Gastroesophageal sphincter (tissue), 2 donors: ENCODE measurements around the gene SLC51B.

Experiments used
- EP300 ChIP-seq: sonication (generic); formaldehyde crosslinking; IDR thresholded peaks from one replicate; pipeline ENCODE4 v1.6.1; 2017; ENCODE audit warnings: antibody characterized with exemption, mild to moderate bottlenecking
- POLR2AphosphoS5 ChIP-seq: sonication (generic); formaldehyde crosslinking; IDR thresholded peaks from one replicate; pipeline ENCODE4 v1.6.1; 2017; ENCODE audit warnings: antibody characterized with exemption

- TF ChIP-seq POLR2AphosphoS5 (no peak), EP300 (no peak)
Measured at GRCh38 chr15:65094294-65094995, 49.3 kb downstream of the SLC51B start.
